ENCODE results near the gene CDH16. TPM values are rescaled to one million over a fixed set of nuclear protein-coding genes. Genes with fewer than 3 reads are reported as not detected.

Gene CDH16
- total and polyA plus RNA-seq, 2 of the 13 experiments (the other 11 are each of a cell fraction or from before 2014, with no cell fraction given) = 2.7 to 3.9 TPM

GRCh38 chr16:66961065-66961744 lies 42.5 kb upstream of the CDH16 start, which contains the start of gene CES3 (continued):
- peak; percentile 29; the same call in 1 of the 2 replicates for TF ChIP-seq THRA (CRISPR knock-in tag; IDR thresholded peaks at IDR 0.05; ENCODE audit: borderline replicate concordance)
- no peak for TF ChIP-seq ZNF75D (CRISPR knock-in tag; IDR thresholded peaks at IDR 0.05; ENCODE audit: borderline replicate concordance)
- no peak for TF ChIP-seq ZNF879 (CRISPR knock-in tag; IDR thresholded peaks at IDR 0.05)
- peak; percentile 59; the same call in 1 of the 2 replicates for TF ChIP-seq ARNTL (CRISPR knock-in tag; IDR thresholded peaks at IDR 0.05)
- no peak for TF ChIP-seq TFE3 (CRISPR knock-in tag; IDR thresholded peaks at IDR 0.05)
- TF ChIP-seq EEA1 (CRISPR knock-in tag; IDR thresholded peaks at IDR 0.05; ENCODE audit: borderline replicate concordance) = no peak; the same call in 1 of the 2 replicates
- TF ChIP-seq SNAPC2 (CRISPR knock-in tag; IDR thresholded peaks at IDR 0.05) = no peak
- peak; percentile 58 for TF ChIP-seq HDAC2 (CRISPR knock-in tag; IDR thresholded peaks at IDR 0.05)
- TF ChIP-seq ZNF354B (CRISPR knock-in tag; IDR thresholded peaks at IDR 0.05) = no peak
- no peak for TF ChIP-seq PHF5A (CRISPR knock-in tag; IDR thresholded peaks at IDR 0.05; ENCODE audit: low read depth, unreplicated experiment)
- no peak; the same call in 1 of the 2 replicates for TF ChIP-seq PITX1 (CRISPR knock-in tag; IDR thresholded peaks at IDR 0.05)
- no peak; the same call in 1 of the 2 replicates for TF ChIP-seq MAZ (IDR thresholded peaks at IDR 0.05; ENCODE audit: borderline replicate concordance, low read depth, low read length)
- TF ChIP-seq MAZ (CRISPR knock-in tag; IDR thresholded peaks at IDR 0.05; ENCODE audit: low read depth) = peak; percentile 37; the same call in 1 of the 2 replicates
- TF ChIP-seq ARID2 (CRISPR knock-in tag; IDR thresholded peaks at IDR 0.05; ENCODE audit: borderline replicate concordance) = no peak
- TF ChIP-seq MAF1 (CRISPR knock-in tag; IDR thresholded peaks at IDR 0.05; ENCODE audit: borderline replicate concordance) = no peak
- no peak; the same call in 1 of the 2 replicates for TF ChIP-seq NFE2L1 (CRISPR knock-in tag; IDR thresholded peaks at IDR 0.05; ENCODE audit: borderline replicate concordance)
- TF ChIP-seq ZNF512B (CRISPR knock-in tag; IDR thresholded peaks at IDR 0.05; ENCODE audit: borderline replicate concordance) = peak; percentile 75; the same call in 1 of the 2 replicates
- TF ChIP-seq THAP9 (CRISPR knock-in tag; IDR thresholded peaks at IDR 0.05; ENCODE audit: borderline replicate concordance) = peak; percentile 51; the same call in 1 of the 2 replicates
- peak; percentile 74; the same call in 1 of the 2 replicates for TF ChIP-seq SALL2 (CRISPR knock-in tag; IDR thresholded peaks at IDR 0.05)
- no peak for TF ChIP-seq MTA3 (CRISPR knock-in tag; IDR thresholded peaks at IDR 0.05)
- TF ChIP-seq MED8 (CRISPR knock-in tag; IDR thresholded peaks at IDR 0.05; ENCODE audit: insufficient replicate concordance) = no peak

All from HepG2 (cell line).